Cardiac atrium fibroblast (primary cell): Measurements from ENCODE around the gene WDR12. TPM values are rescaled to one million over a fixed set of nuclear protein-coding genes. Genes with fewer than 3 reads are reported as not detected.

Experiments
- total RNA-seq: library from RNA; depleted of rRNA; stranded (reverse); fragments of >200 nt; gene quantifications from 2 replicates; pipeline ENCODE4 v1.2.3, GENCODE V29; 2015

Gene WDR12
- total RNA-seq = 22.0 and 53.6 TPM in 2 replicates

DNA sequence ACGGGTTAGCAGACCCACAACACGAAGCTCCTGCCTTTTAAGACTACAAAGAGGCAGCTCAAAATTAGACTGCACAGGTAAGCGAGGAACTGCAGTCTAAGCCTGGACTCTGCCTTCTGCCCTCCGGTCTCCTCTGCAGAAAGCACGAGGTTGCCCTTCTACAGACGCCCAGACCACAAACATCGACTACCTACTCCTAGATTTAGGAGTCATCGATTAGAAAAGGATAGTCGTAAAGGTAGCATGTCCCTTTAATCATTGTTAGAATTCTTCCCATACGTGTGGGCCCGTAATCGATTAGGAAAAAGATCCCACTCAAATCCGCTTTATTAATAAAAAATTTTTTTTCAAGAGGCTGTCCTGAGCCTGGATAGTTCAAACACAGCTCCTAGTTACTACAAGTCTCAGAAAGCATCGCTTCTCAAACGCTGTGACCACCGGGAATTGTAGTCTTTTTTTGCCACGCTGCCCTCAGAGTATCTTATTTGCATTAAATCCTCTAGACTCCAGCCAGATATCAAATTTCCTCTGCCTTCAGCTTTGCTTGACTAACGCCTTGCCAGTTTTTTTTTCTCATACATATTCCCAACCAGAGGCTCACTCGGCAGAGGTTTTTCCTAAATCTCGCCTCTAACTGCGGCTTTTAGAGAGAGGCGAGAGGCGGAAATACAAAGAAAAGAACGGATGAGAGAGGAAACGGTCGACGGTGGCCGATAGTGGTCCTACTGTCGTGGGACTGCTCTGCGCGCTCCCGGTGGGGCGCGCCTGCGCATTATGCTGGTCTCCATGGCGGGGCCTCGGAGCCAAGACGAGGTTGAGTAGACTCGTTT is at the start of gene WDR12, which contains the start of gene CARF:
Gene WDR12, minus strand, starts transcription at position 162 of the 830 bp plus-strand sequence. CDS start 197 bp downstream, outside the sequence.
Gene CARF, plus strand, starts transcription at position 764 of the 830 bp plus-strand sequence. CDS start 29,628 bp downstream, outside the sequence.

DNA sequence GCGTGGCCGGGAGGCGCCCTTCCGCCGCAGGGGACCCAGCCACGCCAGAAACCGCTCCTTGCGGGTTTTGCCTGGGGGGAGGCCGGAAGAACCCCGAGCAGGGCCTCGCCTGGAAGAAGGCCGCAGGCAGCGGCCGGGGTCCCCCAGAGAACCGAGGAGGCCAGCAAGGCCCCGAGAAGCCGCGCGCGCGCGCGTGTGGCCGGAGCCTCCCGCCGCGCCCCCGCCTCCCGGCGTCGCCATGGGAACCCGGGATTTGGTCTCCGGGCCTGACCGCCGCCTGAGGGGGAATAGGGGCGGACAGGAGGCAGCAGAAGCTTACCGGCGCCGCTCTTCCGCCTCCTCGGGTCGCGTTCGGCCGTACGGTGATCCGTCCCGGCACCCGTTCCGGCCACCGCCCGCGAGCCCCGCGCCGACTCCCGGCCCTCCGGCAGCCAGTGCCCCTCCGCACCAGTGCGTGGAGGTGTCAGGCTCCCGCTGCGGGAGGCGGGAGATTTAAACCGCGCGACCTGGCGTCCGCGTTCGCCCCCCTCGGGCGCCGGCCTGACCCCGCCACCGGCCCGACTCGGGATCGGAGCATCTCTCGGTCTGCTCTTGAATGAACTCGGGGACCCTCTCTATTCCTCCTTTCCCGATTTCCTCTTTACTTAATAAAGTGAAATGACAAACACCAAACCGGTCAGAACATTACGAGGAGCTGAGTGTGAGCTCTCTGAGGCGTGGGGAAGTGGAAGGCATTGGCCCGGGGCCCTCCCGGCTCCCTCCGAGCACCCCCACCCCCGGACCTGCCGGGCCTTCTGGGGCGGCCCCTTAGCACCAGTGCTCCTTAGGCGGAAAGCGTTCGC is 40.0 kb downstream of the WDR12 start, which contains the start of gene ICA1L:
Gene ICA1L, minus strand, starts transcription at position 467 of the 842 bp plus-strand sequence. CDS start 42,757 bp downstream, outside the sequence.

Other genes starting within 250 kb of the WDR12 start
- 4.4 and 5.4 TPM in 2 replicates for gene ICA1L, start 39.9 kb downstream of the WDR12 start, total RNA-seq
- 3.7 and 13.5 TPM in 2 replicates for gene CARF, start 602 bp upstream of the WDR12 start, total RNA-seq
- gene NBEAL1, start 103.2 kb upstream of the WDR12 start, total RNA-seq = 11.8 and 12.1 TPM in 2 replicates